ENCODE measurements around the gene SHC2. TPM values are rescaled to one million over a fixed set of nuclear protein-coding genes. Genes with fewer than 3 reads are reported as not detected.

Gene SHC2
- total and polyA plus RNA-seq, 9 of the 15 experiments (the other 6 are each of a cell fraction or from before 2014, with no cell fraction given), result 0.14 to 0.36 (median 0.17) TPM; not detected in 5

GRCh38 chr19:452829-453228, 8.0 kb downstream of the SHC2 start:
- FAIRE-seq (no peak), DNase-seq (ENCODE audit: extremely low read depth in 1 of 4, low spot score in 3 of 4) (no peak), ATAC-seq (no peak)
- Histone ChIP-seq H3K9ac (ENCODE audit: insufficient read depth in 1 of 2, low read depth in 2 of 2, low read length in 2 of 2) (no peak overlapping the region), H3K9me3 (replicated peaks; ENCODE audit: control insufficient read depth, insufficient read depth, low read depth, low read length) (no peaks in the 10 kb centered on the region), H3K27ac (ENCODE audit: extremely low read depth, low read depth, low read length) (no peak overlapping the region), H3K9me1 (ENCODE audit: control insufficient read depth, insufficient read depth, low read length) (no peaks in the 10 kb centered on the region), H3K4me1 (replicated peaks in 1 of 2; ENCODE audit: control insufficient read depth in 2 of 2, insufficient read depth in 2 of 2, low read length in 2 of 2) (peaks cover 0 to 17% of the 10 kb centered on the region in 2 experiments; a peak in 2 of 5 replicates), H3K4me3 (no peak overlapping the region), H3K27me3 (ENCODE audit: control insufficient read depth in 2 of 2, insufficient read depth in 2 of 2, low read length in 2 of 2) (peaks cover 9 to 57% of the 10 kb centered on the region in 2 experiments; a peak in 4 of 5 replicates), H3K79me2 (ENCODE audit: control insufficient read depth, insufficient read depth, low read length) (no peaks in the 10 kb centered on the region), H3K36me3 (ENCODE audit: control insufficient read depth, insufficient read depth, low read length) (no peaks in the 10 kb centered on the region), H2AFZ (ENCODE audit: low read depth, low read length) (no peak overlapping the region), H3K4me2 (ENCODE audit: insufficient read depth, low read length) (no peak overlapping the region), H4K20me1 (replicated peaks; ENCODE audit: control insufficient read depth, insufficient read depth, low read length) (no peaks in the 10 kb centered on the region)
- in situ Hi-C loops (cut with MboI), result no loop called here
- no TSS peak for BruUV-seq (replicated peaks)
- ChIA-PET POLR2A (interaction anchor here (0.6 kb wide), 1 partner anchor 163 kb away, joined by 4 read pairs; no protein-coding TSS in a partner anchor), CTCF (ENCODE audit: low intra/inter-chr PET ratio) (no interaction called here)
- 33% methylated on average over 16 of the region's 16 CpGs for WGBS (ENCODE audit: insufficient coverage, low coverage, missing lambda C conversion rate)
- TF ChIP-seq ZNF274 (IDR thresholded peaks at IDR 0.05; ENCODE audit: borderline replicate concordance, low read depth, low read length) (no peak), HDAC3 (IDR thresholded peaks at IDR 0.05; ENCODE audit: borderline replicate concordance, partially characterized antibody) (no peak), GATA2 (CRISPR knock-in tag; IDR thresholded peaks at IDR 0.05) (no peak), MTF1 (CRISPR knock-in tag; IDR thresholded peaks at IDR 0.05; ENCODE audit: borderline replicate concordance) (no peak), NCOA4 (IDR thresholded peaks at IDR 0.05; ENCODE audit: partially characterized antibody) (no peak), STAT5A (IDR thresholded peaks at IDR 0.05; ENCODE audit: borderline replicate concordance, low read length) (no peak), ARID3B (CRISPR knock-in tag; IDR thresholded peaks at IDR 0.05; ENCODE audit: borderline replicate concordance) (no peak), ETS2 (tag; IDR thresholded peaks at IDR 0.05; ENCODE audit: borderline replicate concordance, poor library complexity, severe bottlenecking) (no peak), CBFA2T3 (IDR thresholded peaks at IDR 0.05) (no peak), ILK (tag; IDR thresholded peaks at IDR 0.05; ENCODE audit: borderline replicate concordance, low read depth) (no peak), ZBTB1 (CRISPR knock-in tag; IDR thresholded peaks at IDR 0.05; ENCODE audit: borderline replicate concordance, low read depth) (no peak), NFYB (IDR thresholded peaks at IDR 0.05; ENCODE audit: extremely low read depth, insufficient read length) (no peak), ZSCAN29 (IDR thresholded peaks at IDR 0.05) (no peak), ZNF77 (CRISPR knock-in tag; IDR thresholded peaks at IDR 0.05) (no peak)
- intact Hi-C loops (cut with micrococcal nuclease), result no loop called here

Measured in K562 (cell line).